Hematopoietic multipotent progenitor cell treated with erythropoietin and hydrocortisone succinate and interleukin-3 and kit ligand, for 6 days (in vitro differentiated cells): ENCODE measurements around the gene PGAP6.

Experiments used
- DNase-seq: peaks from one replicate; pipeline ENCODE4 v3.0.0-alpha.2; 2015

The PGAP6 gene

DNA sequence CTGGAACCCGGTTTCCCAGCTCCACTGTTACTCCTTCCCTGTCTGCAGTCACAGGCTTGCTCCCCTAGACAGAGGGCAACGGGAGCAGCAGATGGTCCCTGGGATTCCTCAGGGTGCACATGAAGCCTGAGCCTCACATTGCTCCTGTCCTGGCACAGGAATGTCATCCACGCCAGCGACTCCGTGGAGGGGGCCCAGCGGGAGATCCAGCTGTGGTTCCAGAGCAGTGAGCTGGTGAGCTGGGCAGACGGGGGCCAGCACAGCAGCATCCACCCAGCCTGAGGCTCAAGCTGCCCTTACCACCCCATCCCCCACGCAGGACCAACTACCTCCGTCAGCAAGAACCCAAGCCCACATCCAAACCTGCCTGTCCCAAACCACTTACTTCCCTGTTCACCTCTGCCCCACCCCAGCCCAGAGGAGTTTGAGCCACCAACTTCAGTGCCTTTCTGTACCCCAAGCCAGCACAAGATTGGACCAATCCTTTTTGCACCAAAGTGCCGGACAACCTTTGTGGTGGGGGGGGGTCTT, 18.3 kb upstream of the PGAP6 start:
- DNase-seq: peak; percentile 61

DNA sequence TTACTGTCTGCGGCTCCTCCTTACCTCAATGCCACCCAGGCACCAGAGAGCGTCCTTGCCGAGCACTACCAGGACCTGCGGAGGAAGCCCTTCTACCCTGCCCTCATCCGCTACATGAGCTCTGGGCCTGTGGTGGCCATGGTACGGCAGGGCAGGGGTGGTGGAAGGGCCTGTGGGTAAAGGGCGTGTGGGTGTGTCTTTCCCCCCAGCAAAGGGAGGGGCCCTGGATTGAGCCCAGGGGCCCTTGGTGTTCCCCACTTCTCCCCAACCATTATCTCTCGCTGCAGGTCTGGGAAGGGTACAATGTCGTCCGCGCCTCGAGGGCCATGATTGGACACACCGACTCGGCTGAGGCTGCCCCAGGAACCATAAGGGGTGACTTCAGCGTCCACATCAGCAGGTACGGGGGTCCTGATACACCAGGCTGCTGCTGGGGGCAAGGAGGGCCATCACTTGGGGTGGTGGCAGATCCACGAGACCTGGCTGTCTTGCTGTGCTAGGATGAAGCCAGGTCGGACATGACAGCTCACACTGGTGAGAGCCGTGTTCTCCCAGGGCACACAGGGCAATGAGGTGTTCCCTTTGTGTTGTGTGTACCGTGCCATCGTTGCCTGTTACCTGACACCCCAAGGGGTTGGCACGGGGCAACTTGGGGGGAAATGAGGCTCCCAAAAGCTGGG, 17.7 kb upstream of the PGAP6 start:
- DNase-seq: peak; percentile 93

- DNase-seq: peak; percentile 89
Observed at GRCh38 chr16:398561-399339, 17.0 kb upstream of the PGAP6 start.

DNA sequence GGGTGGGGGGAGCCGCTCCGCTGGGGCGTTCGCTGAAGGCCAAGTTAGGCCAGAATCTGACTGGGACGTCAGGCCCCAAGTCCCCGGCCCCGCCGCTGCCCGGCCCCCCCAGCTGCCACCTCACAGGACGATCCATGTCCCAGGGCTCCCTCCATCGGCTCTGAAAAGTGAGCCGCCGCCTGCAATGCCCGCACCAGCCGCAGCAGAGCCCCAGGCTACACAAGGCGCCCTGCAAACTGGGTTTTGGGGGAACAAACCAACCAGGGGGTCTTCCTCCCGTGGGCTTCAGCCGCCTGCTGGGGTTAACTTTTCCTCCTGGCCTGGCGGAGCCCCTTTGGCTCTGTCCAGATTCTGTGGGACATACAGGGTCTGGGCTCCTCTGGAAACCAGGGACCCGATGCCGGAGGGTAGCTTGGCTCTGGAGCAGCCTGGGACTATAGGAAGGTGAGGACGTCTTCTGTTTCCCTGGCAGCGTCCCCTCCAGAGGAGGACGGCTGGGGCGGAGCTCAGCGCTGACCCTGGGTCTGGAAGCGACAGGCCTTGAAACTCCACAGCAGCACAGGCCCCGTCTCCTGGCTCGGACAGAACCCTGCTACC, 16.1 kb upstream of the PGAP6 start:
- DNase-seq: peak; percentile 86

- DNase-seq: peak; percentile 59
Observed at GRCh38 chr16:397135-397661, 15.4 kb upstream of the PGAP6 start, which contains the start of gene NME4. Gene NME4 (plus strand): TSS chr16:397199. CDS start chr16:397223, 24 bp downstream.

DNA sequence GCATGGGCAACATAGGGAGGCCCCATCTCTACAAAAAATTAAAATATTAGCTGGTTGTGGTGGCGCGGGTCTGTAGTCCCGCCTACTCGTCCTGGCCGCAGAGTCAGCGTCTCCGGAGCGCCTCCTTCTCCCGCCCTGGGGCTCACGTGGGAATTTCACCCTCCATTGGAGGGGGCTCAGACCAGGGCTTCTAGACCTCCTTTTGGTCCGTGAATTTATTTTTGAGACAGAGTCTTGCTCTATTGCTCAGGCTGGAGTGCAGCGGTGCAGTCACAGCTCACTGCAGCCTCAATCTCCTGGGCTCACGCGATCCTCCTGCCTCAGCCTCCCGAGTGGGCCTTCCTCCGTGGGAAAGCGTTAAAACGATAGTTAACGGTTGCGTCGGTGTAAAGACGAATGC, 14.8 kb upstream of the PGAP6 start:
- DNase-seq: peak; percentile 93

DNA sequence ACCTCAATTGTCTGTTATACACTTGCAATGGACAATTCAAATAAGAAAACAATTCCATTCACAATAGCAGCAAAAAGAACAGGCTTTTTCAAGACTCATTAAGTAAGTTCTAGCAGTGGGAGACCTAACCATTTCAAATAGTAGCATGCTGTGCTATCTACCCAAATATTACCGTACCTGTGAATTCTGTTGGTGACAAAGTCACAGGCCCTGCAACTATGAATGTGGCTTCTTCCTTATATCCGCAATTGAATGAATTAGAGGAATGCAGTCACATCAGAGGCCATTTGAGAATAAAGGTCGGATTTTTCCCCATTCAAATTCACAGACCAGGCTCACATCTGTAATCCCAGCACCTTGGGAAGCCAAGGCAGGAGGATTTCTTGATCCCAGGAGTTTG, 14.4 kb upstream of the PGAP6 start:
- peak; percentile 39 for DNase-seq

DNA sequence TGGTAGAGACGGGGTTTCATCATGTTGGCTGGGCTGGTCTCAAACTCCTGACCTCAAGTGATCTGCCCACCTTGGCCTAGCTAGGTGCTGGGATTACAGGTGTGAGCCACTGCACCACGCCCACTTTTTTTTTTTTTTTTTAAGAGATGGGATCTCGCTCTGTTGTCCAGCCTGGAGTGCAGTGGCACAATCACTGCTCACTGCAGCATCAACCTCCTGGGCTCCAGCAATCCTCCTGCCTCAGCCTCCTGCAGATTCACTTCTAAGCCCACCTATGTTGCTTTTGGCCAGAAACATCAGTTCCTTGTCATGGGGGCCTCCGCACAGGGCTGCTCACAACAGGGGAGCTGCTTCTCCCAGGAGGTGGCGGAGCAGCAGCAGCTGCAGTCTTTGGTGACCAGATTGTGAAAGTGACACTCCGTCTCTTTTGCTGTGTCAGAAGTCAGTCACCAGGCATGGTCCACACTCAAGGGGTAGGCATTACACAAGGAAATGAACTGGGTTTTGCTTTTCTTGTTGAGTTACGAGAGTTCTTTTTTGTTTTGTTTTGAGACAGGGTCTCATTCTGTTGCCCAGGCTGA, 10.8 kb upstream of the PGAP6 start:
- DNase-seq: peak; percentile 70

DNA sequence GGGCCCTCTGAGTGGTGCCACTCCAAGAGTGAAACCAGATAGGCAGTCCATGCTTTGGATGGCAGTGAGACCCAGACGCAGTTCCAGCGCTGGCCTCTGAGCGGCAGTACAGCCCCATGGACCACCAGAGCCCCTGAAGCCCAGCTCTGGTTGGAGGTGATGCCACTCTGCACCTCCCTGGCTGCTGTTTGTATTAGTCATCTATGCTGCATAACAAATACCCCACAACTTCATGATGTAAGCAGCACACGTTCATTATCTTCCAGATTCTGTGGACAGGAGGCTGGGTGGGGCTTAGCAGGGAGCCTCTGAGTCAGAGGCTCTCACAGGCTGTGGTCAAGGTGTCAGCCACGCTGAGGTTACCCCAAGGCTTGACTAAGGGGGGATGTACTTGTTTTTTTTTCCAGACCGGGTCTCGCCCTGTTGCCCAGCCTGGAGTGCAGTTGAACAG, 10.1 kb upstream of the PGAP6 start:
- peak; percentile 88 for DNase-seq

DNA sequence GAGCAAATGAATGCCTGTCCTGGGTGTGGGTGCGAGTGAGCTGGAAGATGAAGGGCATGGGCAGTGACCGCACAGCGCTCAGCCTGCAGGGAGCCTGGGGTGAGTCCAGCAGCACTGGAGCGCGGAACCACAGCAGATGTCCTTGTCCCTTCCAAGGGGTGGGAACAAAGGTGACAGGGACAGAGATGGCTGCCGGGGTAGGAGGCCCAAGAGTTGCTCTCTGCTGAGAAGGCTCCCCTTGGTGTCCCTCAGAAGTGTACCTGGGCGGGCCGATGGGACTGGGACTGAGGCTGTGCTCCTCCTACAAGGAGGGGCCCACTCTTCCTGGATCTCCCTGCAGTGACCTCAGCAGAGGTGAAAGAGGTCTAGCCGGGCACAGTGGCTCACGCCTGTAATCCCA, 7.6 kb upstream of the PGAP6 start:
- DNase-seq: no peak

DNA sequence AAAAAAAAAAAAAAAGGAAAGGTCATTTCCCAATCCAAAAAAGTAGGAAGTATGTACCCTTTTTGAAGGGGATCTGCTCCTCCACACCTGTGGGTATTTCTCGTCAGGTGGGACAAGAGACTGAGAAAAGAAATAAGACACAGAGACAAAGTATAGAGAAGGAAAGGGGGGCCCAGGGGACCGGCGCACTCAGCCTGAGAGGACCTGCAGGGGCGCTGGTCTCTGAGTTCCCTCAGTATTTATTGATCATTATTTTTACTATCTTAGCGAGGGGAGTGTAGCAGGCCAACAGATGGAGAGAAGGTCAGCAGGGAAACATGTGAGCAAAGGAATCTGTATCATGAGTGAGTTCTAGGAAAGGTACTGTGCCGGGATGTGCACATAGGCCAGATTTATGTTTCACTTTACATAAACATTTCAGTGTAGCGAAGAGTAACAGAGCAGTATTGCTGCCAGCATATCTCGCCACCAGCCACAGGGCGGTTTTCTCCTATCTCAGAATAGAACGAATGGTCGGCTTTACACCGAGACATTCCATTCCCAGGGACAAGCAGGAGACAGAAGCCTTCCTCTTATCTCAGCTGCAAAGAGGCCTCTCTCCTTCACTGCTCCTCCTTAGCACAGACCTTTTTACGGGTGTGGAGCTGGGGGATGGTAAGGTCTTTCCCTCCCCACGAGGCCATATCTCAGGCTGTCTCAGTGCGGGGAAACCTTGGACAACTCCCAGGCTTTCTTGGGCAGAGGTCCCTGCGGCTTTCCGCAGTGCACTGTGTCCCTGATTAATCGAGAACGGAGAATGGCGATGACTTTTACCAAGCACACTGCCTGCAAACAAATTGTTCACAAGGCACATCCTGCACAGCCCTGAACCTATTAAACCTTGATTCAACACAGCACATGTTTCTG, 6.2 kb upstream of the PGAP6 start:
- peak; percentile 73 for DNase-seq

DNA sequence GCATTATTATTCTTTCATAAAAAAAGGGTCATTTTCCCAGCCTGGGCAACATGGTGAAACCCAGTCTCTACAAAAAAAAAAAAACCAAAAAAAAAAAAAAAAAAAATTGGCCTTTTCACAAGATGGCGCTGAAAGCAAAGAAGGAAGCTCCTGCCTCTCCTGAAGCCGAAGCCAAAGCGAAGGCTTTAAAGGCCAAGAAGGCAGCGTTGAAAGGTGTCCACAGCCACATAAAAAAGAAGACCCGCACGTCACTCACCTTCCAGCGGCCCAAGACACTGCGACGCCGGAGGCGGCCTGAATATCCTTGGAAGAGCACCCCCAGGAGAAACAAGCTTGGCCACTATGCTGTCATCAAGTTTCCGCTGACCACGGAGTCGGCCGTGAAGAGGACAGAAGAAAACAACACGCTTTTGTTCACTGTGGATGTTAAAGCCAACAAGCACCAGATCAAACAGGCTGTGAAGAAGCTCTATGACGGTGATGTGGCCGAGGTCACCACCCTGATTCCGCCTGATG, 4.9 kb upstream of the PGAP6 start:
- DNase-seq: peak; percentile 55

GRCh38 chr16:383326-384051, 1.7 kb upstream of the PGAP6 start:
- no peak for DNase-seq

DNA sequence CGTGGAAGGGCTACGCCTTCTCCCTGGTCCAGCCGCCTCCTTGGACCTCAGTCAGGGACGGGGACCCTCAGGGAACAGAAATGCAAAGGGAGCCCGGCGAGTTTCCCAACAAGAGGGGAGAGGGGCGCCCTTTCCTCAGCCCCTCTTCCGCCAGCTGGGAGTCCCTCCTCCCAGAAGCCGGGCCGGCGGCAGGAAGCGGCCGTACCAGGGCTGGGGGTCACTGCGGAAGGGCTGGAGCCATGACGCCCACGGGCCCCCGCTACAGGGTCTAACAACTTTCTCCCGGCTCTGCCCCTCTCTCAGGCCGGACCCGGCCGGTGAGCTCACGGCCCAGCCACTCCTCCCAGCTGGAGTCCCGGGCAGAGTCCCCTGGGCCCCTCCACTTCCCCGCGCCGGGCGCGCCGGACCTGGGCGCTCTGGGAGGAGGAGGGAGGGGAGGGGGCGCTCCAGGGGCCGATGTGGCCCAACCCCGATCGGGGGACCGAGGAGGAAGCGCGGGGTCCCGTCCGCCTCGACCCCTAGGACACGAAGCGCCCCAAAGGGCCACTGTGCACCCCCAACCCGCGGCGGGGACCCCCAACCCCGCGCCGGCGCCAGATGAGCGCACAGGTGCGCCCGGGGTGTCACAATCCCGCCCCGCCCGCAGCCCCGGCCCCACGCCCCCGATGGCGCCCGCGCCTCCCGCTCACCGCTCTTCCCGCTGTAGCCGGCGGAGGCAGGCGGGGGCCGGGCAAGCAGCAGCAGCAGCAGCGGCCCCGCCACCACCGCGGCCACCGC, 578 bp downstream of the PGAP6 start:
- DNase-seq: peak; percentile 50

DNA sequence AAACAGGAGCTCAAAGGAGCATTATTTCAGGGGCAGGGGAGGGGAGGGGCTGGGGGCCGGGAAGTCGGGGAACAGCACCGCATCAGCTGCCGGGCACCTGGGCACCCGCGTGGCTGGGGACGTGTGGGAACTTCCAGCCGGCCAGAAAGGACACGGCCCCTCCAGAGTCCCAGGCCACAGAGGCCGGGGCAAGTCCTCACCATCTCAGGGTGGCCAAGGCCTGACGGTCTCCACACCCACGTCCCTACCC, 1.1 kb downstream of the PGAP6 start:
- DNase-seq: peak; percentile 41

DNA sequence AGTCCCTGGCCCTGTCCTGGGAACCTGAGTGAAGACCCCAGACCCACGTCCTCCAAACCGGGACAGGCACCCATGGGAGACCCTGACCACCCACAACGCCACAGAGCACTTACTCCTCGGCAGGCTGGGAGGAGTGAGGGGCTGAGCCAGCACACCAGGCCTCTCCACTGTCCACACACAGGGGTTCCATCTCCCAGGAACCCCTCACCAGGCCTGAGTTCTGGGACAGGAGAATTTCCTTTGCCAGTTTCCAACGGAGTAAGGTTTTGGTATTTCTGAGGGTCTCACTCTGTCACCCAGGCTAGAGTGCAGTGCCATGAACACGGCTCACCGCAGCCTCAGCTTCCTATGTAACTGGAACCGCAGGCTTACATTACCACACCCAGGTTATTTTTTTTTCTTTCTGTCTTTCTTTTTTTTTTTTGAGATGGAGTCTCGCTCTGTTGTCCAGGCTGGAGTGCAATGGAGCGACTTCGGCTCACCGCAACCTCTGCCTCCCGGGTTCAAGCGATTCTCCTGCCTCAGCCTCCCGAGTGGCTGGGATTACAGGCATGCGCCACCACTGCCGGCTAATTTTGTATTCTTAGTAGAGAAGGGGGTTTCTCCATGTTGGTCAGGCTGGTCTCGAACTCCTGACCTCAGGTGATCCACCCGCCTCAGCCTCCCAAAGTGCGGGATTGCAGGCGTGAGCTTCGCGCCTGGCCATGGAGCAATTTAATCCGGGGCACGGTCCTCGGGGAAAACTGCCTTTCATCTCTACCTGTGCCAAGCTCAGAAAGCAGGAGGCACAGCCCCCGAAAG, 1.6 kb downstream of the PGAP6 start:
- no peak for DNase-seq

- no peak for DNase-seq
Observed at GRCh38 chr16:379183-379960, 2.4 kb downstream of the PGAP6 start.

GRCh38 chr16:378821-379182, 3.0 kb downstream of the PGAP6 start:
- no peak for DNase-seq
